ENCODE measurements around the gene KCNQ1. TPM values are rescaled to one million over a fixed set of nuclear protein-coding genes. Genes with fewer than 3 reads are reported as not detected.

KCNQ1 gene
- polyA plus RNA-seq, 1 donor from 2014 or later: not detected

DNA sequence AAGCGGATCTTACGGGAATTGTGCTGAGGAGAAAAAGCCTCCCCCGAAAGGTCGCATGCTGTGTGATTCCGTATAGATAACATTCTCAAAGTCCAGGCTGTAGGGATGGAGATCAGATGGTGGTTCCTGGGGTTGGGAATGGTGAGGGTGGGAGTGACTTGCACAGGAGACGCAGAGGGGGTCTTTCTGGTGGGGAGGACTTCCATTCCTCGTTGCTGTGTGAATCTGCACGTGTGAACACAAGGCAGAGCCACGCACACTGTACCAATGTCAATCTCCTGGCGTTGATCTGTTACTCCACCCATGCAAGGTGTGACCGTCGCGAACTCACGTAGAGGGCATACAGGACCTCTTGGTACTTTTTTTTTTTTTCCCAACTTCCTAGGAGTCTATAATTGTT lies 313.9 kb downstream of the KCNQ1 start:
- H3K4me3 ChIP-seq (ENCODE audit: low read length): no peak overlapping the region
- no peaks in the 10 kb centered on the region for H3K79me2 ChIP-seq (replicated peaks; ENCODE audit: insufficient read depth, low read length)
- TF ChIP-seq SMC3 (conservative IDR thresholded peaks at IDR 0.05; ENCODE audit: poor library complexity) (no peak), RAD21 (conservative IDR thresholded peaks at IDR 0.05) (no peak), MXI1 (conservative IDR thresholded peaks at IDR 0.05; ENCODE audit: poor library complexity, severe bottlenecking) (no peak)
- TF ChIP-seq, protein P1, sequence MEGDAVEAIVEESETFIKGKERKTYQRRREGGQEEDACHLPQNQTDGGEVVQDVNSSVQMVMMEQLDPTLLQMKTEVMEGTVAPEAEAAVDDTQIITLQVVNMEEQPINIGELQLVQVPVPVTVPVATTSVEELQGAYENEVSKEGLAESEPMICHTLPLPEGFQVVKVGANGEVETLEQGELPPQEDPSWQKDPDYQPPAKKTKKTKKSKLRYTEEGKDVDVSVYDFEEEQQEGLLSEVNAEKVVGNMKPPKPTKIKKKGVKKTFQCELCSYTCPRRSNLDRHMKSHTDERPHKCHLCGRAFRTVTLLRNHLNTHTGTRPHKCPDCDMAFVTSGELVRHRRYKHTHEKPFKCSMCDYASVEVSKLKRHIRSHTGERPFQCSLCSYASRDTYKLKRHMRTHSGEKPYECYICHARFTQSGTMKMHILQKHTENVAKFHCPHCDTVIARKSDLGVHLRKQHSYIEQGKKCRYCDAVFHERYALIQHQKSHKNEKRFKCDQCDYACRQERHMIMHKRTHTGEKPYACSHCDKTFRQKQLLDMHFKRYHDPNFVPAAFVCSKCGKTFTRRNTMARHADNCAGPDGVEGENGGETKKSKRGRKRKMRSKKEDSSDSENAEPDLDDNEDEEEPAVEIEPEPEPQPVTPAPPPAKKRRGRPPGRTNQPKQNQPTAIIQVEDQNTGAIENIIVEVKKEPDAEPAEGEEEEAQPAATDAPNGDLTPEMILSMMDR (IDR thresholded peaks at IDR 0.05; ENCODE audit: poor library complexity, severe bottlenecking): no peak
- TF ChIP-seq, protein P2, sequence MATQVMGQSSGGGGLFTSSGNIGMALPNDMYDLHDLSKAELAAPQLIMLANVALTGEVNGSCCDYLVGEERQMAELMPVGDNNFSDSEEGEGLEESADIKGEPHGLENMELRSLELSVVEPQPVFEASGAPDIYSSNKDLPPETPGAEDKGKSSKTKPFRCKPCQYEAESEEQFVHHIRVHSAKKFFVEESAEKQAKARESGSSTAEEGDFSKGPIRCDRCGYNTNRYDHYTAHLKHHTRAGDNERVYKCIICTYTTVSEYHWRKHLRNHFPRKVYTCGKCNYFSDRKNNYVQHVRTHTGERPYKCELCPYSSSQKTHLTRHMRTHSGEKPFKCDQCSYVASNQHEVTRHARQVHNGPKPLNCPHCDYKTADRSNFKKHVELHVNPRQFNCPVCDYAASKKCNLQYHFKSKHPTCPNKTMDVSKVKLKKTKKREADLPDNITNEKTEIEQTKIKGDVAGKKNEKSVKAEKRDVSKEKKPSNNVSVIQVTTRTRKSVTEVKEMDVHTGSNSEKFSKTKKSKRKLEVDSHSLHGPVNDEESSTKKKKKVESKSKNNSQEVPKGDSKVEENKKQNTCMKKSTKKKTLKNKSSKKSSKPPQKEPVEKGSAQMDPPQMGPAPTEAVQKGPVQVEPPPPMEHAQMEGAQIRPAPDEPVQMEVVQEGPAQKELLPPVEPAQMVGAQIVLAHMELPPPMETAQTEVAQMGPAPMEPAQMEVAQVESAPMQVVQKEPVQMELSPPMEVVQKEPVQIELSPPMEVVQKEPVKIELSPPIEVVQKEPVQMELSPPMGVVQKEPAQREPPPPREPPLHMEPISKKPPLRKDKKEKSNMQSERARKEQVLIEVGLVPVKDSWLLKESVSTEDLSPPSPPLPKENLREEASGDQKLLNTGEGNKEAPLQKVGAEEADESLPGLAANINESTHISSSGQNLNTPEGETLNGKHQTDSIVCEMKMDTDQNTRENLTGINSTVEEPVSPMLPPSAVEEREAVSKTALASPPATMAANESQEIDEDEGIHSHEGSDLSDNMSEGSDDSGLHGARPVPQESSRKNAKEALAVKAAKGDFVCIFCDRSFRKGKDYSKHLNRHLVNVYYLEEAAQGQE (IDR thresholded peaks at IDR 0.05; ENCODE audit: borderline replicate concordance): no peak
- H4K20me1 ChIP-seq (ENCODE audit: insufficient read depth): no peaks in the 10 kb centered on the region
- H3K9me3 ChIP-seq (ENCODE audit: low read length): no peaks in the 10 kb centered on the region
- H2AFZ ChIP-seq (ENCODE audit: low read depth, low read length): no peak overlapping the region
- H3K27me3 ChIP-seq (ENCODE audit: insufficient read depth, low read depth, low read length): no peaks in the 10 kb centered on the region
- no peak overlapping the region for H3K4me2 ChIP-seq (ENCODE audit: low read length)
- no peaks in the 10 kb centered on the region for H3K9me2 ChIP-seq (ENCODE audit: insufficient read depth, low read length)
- H3K36me3 ChIP-seq (ENCODE audit: insufficient read depth, low read length): no peaks in the 10 kb centered on the region
- no peak overlapping the region for H3K9ac ChIP-seq (ENCODE audit: low read length)
- no peak overlapping the region for H3K27ac ChIP-seq (ENCODE audit: low read length)
- H3F3A ChIP-seq (ENCODE audit: insufficient read depth, low read length, poor library complexity, severe bottlenecking): no peaks in the 10 kb centered on the region

DNA sequence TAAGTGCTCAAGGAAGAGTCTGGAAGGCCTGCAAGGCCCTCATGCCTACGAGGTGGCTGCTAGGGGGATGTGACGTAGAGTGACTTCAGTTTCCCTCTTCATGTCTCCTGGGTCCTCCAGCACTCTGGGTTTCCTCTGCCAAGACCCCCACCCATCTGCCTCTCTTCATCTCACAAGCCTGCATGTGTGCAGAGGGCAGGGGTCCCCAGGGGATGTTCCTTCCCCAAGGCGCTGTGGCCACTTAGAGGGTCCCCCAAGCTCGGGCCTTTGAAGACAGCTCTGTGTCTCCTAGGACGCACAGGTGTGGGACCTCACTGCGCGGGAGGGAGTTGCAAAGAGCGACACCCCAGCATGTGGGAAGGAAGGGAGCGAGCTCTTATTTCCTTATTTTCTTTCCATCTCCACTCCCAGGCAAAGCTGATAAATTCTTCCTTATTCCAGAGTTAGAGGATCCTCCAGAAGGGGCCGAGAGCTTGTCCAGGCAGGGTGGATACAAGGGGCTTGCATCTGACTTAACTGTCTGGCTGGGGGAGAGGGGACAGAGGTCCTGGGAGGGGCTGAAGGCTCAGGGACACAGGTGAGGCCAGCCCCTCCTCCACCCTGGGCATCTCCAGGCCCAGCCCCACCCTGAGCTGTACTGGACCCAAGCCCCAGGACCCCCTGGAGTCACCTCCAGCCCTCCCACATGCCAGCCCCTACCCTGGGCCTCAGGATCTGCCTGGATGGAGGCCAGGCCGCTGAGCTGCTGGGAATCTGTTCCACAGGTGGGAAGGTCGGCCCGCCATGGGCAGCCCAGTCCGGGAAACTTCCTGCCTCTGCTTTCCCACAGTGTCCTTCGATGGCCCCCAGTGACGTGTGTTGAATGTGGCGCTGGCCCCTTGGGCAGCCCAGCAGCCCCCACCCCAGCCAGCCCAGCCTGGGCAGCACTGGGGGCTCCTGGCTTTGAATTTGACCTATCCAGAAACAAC lies 314.7 kb downstream of the KCNQ1 start:
- H3K27ac ChIP-seq (ENCODE audit: low read length): no peak overlapping the region
- H3K9me3 ChIP-seq (ENCODE audit: low read length): no peaks in the 10 kb centered on the region
- H3K9me2 ChIP-seq (ENCODE audit: insufficient read depth, low read length): no peaks in the 10 kb centered on the region
- H3F3A ChIP-seq (ENCODE audit: insufficient read depth, low read length, poor library complexity, severe bottlenecking): no peaks in the 10 kb centered on the region
- H3K4me2 ChIP-seq (ENCODE audit: low read length): no peak overlapping the region
- H3K36me3 ChIP-seq (ENCODE audit: insufficient read depth, low read length): no peaks in the 10 kb centered on the region
- no peaks in the 10 kb centered on the region for H3K79me2 ChIP-seq (replicated peaks; ENCODE audit: insufficient read depth, low read length)
- no peak overlapping the region for H3K4me3 ChIP-seq (ENCODE audit: low read length)
- H2AFZ ChIP-seq (ENCODE audit: low read depth, low read length): no peak overlapping the region
- H3K27me3 ChIP-seq (ENCODE audit: insufficient read depth, low read depth, low read length): no peaks in the 10 kb centered on the region
- H4K20me1 ChIP-seq (ENCODE audit: insufficient read depth): no peaks in the 10 kb centered on the region
- TF ChIP-seq TAF1 (IDR thresholded peaks at IDR 0.05; ENCODE audit: low read depth) (no peak), SMC3 (conservative IDR thresholded peaks at IDR 0.05; ENCODE audit: poor library complexity) (no peak), RAD21 (conservative IDR thresholded peaks at IDR 0.05) (no peak), MXI1 (conservative IDR thresholded peaks at IDR 0.05; ENCODE audit: poor library complexity, severe bottlenecking) (no peak), POLR2AphosphoS5 (IDR thresholded peaks at IDR 0.05) (no peak), EP300 (conservative IDR thresholded peaks at IDR 0.05; ENCODE audit: poor library complexity, severe bottlenecking) (no peak), EZH2 (IDR thresholded peaks at IDR 0.05; ENCODE audit: borderline replicate concordance, insufficient read depth, low read length, poor library complexity, severe bottlenecking) (no peak)
- TF ChIP-seq, protein P2 (IDR thresholded peaks at IDR 0.05; ENCODE audit: borderline replicate concordance): no peak
- TF ChIP-seq, protein P1 (IDR thresholded peaks at IDR 0.05; ENCODE audit: poor library complexity, severe bottlenecking): no peak
- no peak overlapping the region for H3K9ac ChIP-seq (ENCODE audit: low read length)

Measured in neural cell (in vitro differentiated cells).